H9 (cell line): ENCODE measurements around the gene RGL2. TPM values are rescaled to one million over a fixed set of nuclear protein-coding genes. Genes with fewer than 3 reads are reported as not detected.
A peak's percentile ranks its signal among the peaks of the same experiment; 100 is the strongest.

ENCODE experiments used
- DNase-seq: peaks from one replicate; pipeline ENCODE4 v3.0.0-alpha.2; 2017
- H2AFZ ChIP-seq: one replicate; pipeline ENCODE4 v1.6.1; 2013; ENCODE audit warnings: mild to moderate bottlenecking, low read length, control low read depth, moderate library complexity
- H2AK5ac ChIP-seq: 2 replicates; pipeline ENCODE4 v1.6.1; 2013; ENCODE audit warnings: low read length, control low read depth, mixed read lengths; ENCODE audit not compliant: insufficient read length
- H2BK120ac ChIP-seq: one replicate; pipeline ENCODE4 v1.6.1; 2013; ENCODE audit warnings: low read depth, mild to moderate bottlenecking, low read length, control low read depth, inconsistent platforms; ENCODE audit not compliant: poor library complexity, severe bottlenecking
- H2BK12ac ChIP-seq: 2 replicates; pipeline ENCODE4 v1.6.1; 2013; ENCODE audit warnings: low read length, control low read depth, mixed read lengths, low read depth; ENCODE audit not compliant: insufficient read length
- H2BK15ac ChIP-seq: 2 replicates; pipeline ENCODE4 v1.6.1; 2013; ENCODE audit warnings: low read depth, low read length, control low read depth
- H2BK20ac ChIP-seq: one replicate; pipeline ENCODE4 v1.6.1; 2013; ENCODE audit warnings: low read depth, mild to moderate bottlenecking, low read length, control low read depth, inconsistent platforms; ENCODE audit not compliant: poor library complexity, severe bottlenecking
- H2BK5ac ChIP-seq: 2 replicates; pipeline ENCODE4 v1.6.1; 2013; ENCODE audit warnings: low read length, control low read depth, mixed read lengths; ENCODE audit not compliant: insufficient read length
- H3K14ac ChIP-seq: 2 replicates; pipeline ENCODE4 v1.6.1; 2013; ENCODE audit warnings: low read length, control low read depth; ENCODE audit not compliant: insufficient read depth
- H3K18ac ChIP-seq: 2 replicates; pipeline ENCODE4 v1.6.1; 2013; ENCODE audit warnings: low read depth, mild to moderate bottlenecking, mixed read lengths, low read length, control low read depth; ENCODE audit not compliant: insufficient read length
- H3K23ac ChIP-seq: 2 replicates; pipeline ENCODE4 v1.6.1; 2013; ENCODE audit warnings: low read length, control low read depth, mixed read lengths, low read depth; ENCODE audit not compliant: insufficient read length
- H3K23me2 ChIP-seq: 2 replicates; pipeline ENCODE4 v1.6.1; 2013; ENCODE audit warnings: low read depth, mild to moderate bottlenecking, mixed read lengths, low read length, control low read depth; ENCODE audit not compliant: insufficient read length, poor library complexity, severe bottlenecking
- H3K27ac ChIP-seq: 2 replicates; pipeline ENCODE4 v1.5.1; 2013; ENCODE audit warnings: low read length, control low read depth, mixed read lengths, low read depth; ENCODE audit not compliant: insufficient read length
- H3K27me3 ChIP-seq: 2 replicates; pipeline ENCODE4 v1.6.1; 2013; ENCODE audit warnings: low read length, control low read depth, inconsistent platforms; ENCODE audit not compliant: insufficient read depth
- H3K4ac ChIP-seq: 2 replicates; pipeline ENCODE4 v1.6.1; 2013; ENCODE audit warnings: low read depth, mild to moderate bottlenecking, control low read depth, inconsistent platforms, low read length, moderate library complexity
- H3K4me1 ChIP-seq: 2 replicates; pipeline ENCODE4 v1.6.1; 2013; ENCODE audit warnings: low read length, control low read depth, inconsistent platforms; ENCODE audit not compliant: insufficient read depth
- H3K4me2 ChIP-seq: 2 replicates; pipeline ENCODE4 v1.6.1; 2013; ENCODE audit warnings: low read length, control low read depth, mixed read lengths; ENCODE audit not compliant: insufficient read length, insufficient read depth
- H3K56ac ChIP-seq: 2 replicates; pipeline ENCODE4 v1.6.1; 2013; ENCODE audit warnings: low read depth, mild to moderate bottlenecking, mixed read lengths, low read length, control low read depth; ENCODE audit not compliant: insufficient read length
- H3K79me1 ChIP-seq: 2 replicates; pipeline ENCODE4 v1.6.1; 2013; ENCODE audit warnings: low read depth, mild to moderate bottlenecking, moderate library complexity, low read length, control low read depth, inconsistent platforms; ENCODE audit not compliant: insufficient read depth, poor library complexity, severe bottlenecking
- H3K79me2 ChIP-seq: 2 replicates; pipeline ENCODE4 v1.6.1; 2013; ENCODE audit warnings: low read length, control low read depth, inconsistent platforms; ENCODE audit not compliant: insufficient read depth
- H3K9ac ChIP-seq: 2 replicates; pipeline ENCODE4 v1.6.1; 2013; ENCODE audit warnings: low read length, control low read depth, mixed read lengths; ENCODE audit not compliant: insufficient read length; ENCODE audit errors: extremely low read depth
- H3K9me3 ChIP-seq: one replicate; pipeline ENCODE4 v1.6.1; 2013; ENCODE audit warnings: low read depth, low read length, inconsistent platforms; ENCODE audit not compliant: control insufficient read depth
- H3T11ph ChIP-seq: one replicate; pipeline ENCODE4 v1.6.1; 2013; ENCODE audit warnings: mild to moderate bottlenecking, low read length, control low read depth, inconsistent platforms
- H4K20me1 ChIP-seq: one replicate; pipeline ENCODE4 v1.6.1; 2013; ENCODE audit not compliant: control insufficient read depth, insufficient read length, insufficient read depth
- H4K5ac ChIP-seq: 2 replicates; pipeline ENCODE4 v1.6.1; 2013; ENCODE audit warnings: low read depth, mild to moderate bottlenecking, mixed read lengths, low read length, control low read depth; ENCODE audit not compliant: insufficient read length
- H4K8ac ChIP-seq: replicated peaks from 2 replicates; pipeline ENCODE4 v1.6.1; 2013; ENCODE audit warnings: low read length, control low read depth, mixed read lengths, low read depth; ENCODE audit not compliant: insufficient read length
- H4K91ac ChIP-seq: 2 replicates; pipeline ENCODE4 v1.6.1; 2013; ENCODE audit warnings: low read depth, mild to moderate bottlenecking, moderate library complexity, mixed read lengths, low read length, control low read depth; ENCODE audit not compliant: insufficient read length
- H3K27ac Mint-ChIP-seq, 3 experiments: 2 replicates in 2 of 3; 3 replicates in 1 of 3; pipeline ENCODE4 v1.8.0; 2020 to 2021; ENCODE audit warnings: mixed read lengths in 3 of 3, mild to moderate bottlenecking in 1 of 3, moderate library complexity in 1 of 3
- H3K27me3 Mint-ChIP-seq: 2 replicates; pipeline ENCODE4 v1.8.0; 2021; ENCODE audit warnings: low read depth, mild to moderate bottlenecking, moderate library complexity, mixed read lengths
- H3K36me3 Mint-ChIP-seq, 3 experiments: 2 replicates in 2 of 3; 3 replicates in 1 of 3; pipeline ENCODE4 v1.8.0; 2020 to 2021; ENCODE audit warnings: low read depth in 3 of 3, mixed read lengths in 3 of 3; ENCODE audit not compliant: insufficient read depth in 1 of 3
- H3K4me1 Mint-ChIP-seq, 2 experiments: 2 replicates each; pipeline ENCODE4 v1.8.0; 2020; ENCODE audit warnings: mixed read lengths in 2 of 2
- H3K4me3 Mint-ChIP-seq, 2 experiments: 2 replicates in 1 of 2; 3 replicates in 1 of 2; pipeline ENCODE4 v1.8.0; 2020 to 2021; ENCODE audit warnings: mild to moderate bottlenecking in 2 of 2, mixed read lengths in 2 of 2, moderate library complexity in 1 of 2
- H3K9me3 Mint-ChIP-seq, 2 experiments: 2 replicates in 1 of 2; 3 replicates in 1 of 2; pipeline ENCODE4 v1.8.0; 2020; ENCODE audit warnings: mild to moderate bottlenecking in 2 of 2, mixed read lengths in 2 of 2, moderate library complexity in 1 of 2
- WGBS: extraction: QIAGEN DNeasy Blood & Tissue Kit; methylation state at CpG from one replicate; pipeline ENCODE4 v1.1.7; 2013; ENCODE audit warnings: missing lambda C conversion rate, low lambda C conversion rate, mixed read lengths; ENCODE audit not compliant: insufficient read length; ENCODE audit errors: extremely low coverage; 5-methylcytosine and 5-hydroxymethylcytosine counted together
- total RNA-seq: library from RNA; stranded (reverse); gene quantifications from 2 replicates; pipeline ENCODE4 v1.2.1, GENCODE V29; 2021
- TF ChIP-seq, protein P1 (sequence below): fragments of 200-600 bp; sonication (generic); conservative IDR thresholded peaks from 3 replicates; pipeline ENCODE4 v1.8.0; 2021; ENCODE audit warnings: antibody characterized with exemption, mild to moderate bottlenecking

The RGL2 gene
- total RNA-seq, 1 experiment from 2014 or later = 74.3 TPM

DNA sequence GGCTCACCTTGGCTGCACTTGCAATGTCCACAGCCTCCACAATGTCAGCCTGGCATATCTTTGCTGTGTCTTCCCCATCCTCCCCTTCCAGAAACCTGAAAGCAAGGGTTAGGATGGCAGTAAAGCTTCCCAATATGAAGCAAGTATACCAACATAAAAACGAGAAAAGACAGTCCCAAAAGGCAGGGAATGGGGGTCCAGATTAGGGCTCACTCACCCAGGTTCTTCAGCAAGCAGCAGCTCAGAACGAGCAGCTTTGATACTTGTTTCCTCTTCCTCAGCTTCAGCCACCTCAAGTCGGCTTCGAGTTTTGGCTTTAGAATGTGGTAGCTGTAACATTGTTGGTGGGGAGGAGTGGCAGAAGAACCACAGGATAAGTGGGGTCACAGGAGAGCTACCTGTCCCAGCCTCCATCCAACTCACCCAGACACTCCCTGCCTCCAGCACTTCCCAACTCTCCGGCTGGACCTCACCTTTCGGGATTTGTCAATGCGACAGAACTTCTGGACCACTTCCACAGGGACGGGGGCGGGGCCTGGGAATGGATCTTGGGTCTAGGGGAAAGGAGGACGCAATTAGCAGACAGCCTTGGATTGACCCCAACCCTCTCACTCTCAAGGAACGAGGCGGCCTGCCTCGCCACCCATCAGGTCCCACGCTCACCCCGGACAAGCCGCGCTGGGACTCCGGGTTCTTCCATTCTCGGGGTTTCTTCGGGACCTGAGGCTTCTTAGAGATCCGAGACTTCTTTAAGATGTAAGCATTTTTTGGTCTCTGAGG lies 10.4 kb downstream of the RGL2 start:
- Histone ChIP-seq H2BK15ac (no peak overlapping the region), H2AFZ (no peak overlapping the region), H3K27me3 (no peaks in the 10 kb centered on the region), H3K4me2 (peak overlapping the region; percentile 74), H2BK20ac (no peak overlapping the region), H3K23me2 (peaks cover 12% of the 10 kb centered on the region), H3K56ac (no peak overlapping the region), H3K14ac (no peak overlapping the region), H4K5ac (no peak overlapping the region), H3K4me1 (no peaks in the 10 kb centered on the region; the same call in 1 of the 2 replicates), H4K91ac (no peak overlapping the region), H2BK5ac (no peak overlapping the region), H3K23ac (no peak overlapping the region), H3K9ac (peak overlapping the region; percentile 32), H2BK12ac (no peak overlapping the region), H3K4ac (no peak overlapping the region), H4K20me1 (no peaks in the 10 kb centered on the region), H3K9me3 (no peaks in the 10 kb centered on the region), H3T11ph (no peak overlapping the region), H4K8ac (no peak overlapping the region), H3K18ac (no peak overlapping the region), H2BK120ac (no peak overlapping the region), H3K79me2 (peaks cover 7% of the 10 kb centered on the region; the same call in 1 of the 2 replicates), H3K79me1 (peaks cover 8% of the 10 kb centered on the region), H2AK5ac (no peak overlapping the region), H3K27ac (no peak overlapping the region)
- WGBS = no CpG with 5 or more reads among the region's 21 CpGs
- TF ChIP-seq, protein P1, sequence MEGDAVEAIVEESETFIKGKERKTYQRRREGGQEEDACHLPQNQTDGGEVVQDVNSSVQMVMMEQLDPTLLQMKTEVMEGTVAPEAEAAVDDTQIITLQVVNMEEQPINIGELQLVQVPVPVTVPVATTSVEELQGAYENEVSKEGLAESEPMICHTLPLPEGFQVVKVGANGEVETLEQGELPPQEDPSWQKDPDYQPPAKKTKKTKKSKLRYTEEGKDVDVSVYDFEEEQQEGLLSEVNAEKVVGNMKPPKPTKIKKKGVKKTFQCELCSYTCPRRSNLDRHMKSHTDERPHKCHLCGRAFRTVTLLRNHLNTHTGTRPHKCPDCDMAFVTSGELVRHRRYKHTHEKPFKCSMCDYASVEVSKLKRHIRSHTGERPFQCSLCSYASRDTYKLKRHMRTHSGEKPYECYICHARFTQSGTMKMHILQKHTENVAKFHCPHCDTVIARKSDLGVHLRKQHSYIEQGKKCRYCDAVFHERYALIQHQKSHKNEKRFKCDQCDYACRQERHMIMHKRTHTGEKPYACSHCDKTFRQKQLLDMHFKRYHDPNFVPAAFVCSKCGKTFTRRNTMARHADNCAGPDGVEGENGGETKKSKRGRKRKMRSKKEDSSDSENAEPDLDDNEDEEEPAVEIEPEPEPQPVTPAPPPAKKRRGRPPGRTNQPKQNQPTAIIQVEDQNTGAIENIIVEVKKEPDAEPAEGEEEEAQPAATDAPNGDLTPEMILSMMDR = no peak
- DNase-seq = no peak
- Mint-ChIP-seq H3K9me3 (no peaks in the 10 kb centered on the region), H3K4me1 (peaks cover 7 to 20% of the 10 kb centered on the region in 2 experiments), H3K4me3 (peak overlapping the region; percentile 99 to 100), H3K27me3 (no peaks in the 10 kb centered on the region; the same call in 1 of the 2 replicates), H3K36me3 (peaks cover 29 to 78% (median 54%) of the 10 kb centered on the region in 3 experiments; a peak in 6 of 7 replicates), H3K27ac (peak overlapping the region in 2 of 3 experiments; percentile 97 to 98; a peak in 3 of 7 replicates)
